Epithelial cell of proximal tubule (primary cell): ENCODE data around the gene CDHR3. TPM values are rescaled to one million over a fixed set of nuclear protein-coding genes. Genes with fewer than 3 reads are reported as not detected.

Experiments used
- DNase-seq: peaks from one replicate; pipeline ENCODE4 v3.0.0-alpha.2; 2011; ENCODE audit warnings: low read depth
- H3K4me3 ChIP-seq: 2 replicates; pipeline ENCODE4 v1.5.1; 2011; ENCODE audit warnings: low read depth, mild to moderate bottlenecking, low read length
- total RNA-seq: library from RNA; depleted of rRNA; stranded (reverse); fragments of >200 nt; gene quantifications from 2 replicates; pipeline ENCODE4 v1.2.3, GENCODE V29; 2015
- TF ChIP-seq, protein P1 (sequence below): conservative IDR thresholded peaks from 2 replicates; pipeline ENCODE4 v1.5.1; 2012; ENCODE audit warnings: low read depth, mild to moderate bottlenecking, low read length

The CDHR3 gene
- total RNA-seq, 1 donor from 2014 or later: 0.17 TPM

DNA sequence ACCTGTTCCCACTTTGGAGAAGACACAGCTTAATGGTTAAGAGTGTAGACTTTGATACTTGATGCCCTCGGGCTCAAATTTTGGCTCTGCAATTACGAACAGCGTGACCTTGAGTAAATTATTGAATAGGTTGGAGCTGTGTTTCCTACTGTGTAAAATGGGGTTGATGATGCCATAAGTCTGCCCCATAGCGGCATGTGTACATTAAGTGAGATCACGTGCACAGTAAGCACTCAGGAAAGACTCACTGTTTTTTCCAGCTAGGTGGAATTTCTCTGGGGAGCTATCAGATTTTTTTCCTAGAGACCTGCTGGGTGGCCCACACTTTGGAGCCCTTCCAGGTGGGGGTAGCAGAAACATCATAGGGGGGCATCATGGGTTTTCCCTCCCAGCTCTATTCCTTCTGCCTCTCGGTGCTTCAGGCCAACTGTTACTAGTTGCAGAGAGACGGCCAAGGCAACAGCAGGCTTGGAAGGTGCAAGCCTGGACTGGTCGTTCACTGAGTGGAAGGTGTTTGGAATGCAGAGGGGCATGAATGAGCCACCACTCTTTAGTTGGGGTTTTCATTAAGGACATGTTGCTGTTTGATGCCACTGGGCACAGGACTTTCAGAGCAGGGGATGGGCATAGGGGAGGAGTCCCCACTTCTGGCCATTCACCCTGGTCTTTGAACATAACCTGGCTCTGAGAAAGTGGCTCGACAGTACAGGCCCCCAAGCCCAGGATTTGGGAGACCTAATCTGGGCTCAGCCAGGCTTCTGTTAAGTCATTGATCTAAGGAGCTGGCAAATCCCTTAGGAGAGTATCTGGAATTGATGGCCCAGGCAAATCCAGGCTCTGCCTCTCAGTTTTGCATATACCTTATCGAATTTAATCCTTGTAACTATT is 85.0 kb downstream of the CDHR3 start:
- no peak for DNase-seq
- TF ChIP-seq, protein P1, sequence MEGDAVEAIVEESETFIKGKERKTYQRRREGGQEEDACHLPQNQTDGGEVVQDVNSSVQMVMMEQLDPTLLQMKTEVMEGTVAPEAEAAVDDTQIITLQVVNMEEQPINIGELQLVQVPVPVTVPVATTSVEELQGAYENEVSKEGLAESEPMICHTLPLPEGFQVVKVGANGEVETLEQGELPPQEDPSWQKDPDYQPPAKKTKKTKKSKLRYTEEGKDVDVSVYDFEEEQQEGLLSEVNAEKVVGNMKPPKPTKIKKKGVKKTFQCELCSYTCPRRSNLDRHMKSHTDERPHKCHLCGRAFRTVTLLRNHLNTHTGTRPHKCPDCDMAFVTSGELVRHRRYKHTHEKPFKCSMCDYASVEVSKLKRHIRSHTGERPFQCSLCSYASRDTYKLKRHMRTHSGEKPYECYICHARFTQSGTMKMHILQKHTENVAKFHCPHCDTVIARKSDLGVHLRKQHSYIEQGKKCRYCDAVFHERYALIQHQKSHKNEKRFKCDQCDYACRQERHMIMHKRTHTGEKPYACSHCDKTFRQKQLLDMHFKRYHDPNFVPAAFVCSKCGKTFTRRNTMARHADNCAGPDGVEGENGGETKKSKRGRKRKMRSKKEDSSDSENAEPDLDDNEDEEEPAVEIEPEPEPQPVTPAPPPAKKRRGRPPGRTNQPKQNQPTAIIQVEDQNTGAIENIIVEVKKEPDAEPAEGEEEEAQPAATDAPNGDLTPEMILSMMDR: no peak
- H3K4me3 ChIP-seq: no peak overlapping the region

DNA sequence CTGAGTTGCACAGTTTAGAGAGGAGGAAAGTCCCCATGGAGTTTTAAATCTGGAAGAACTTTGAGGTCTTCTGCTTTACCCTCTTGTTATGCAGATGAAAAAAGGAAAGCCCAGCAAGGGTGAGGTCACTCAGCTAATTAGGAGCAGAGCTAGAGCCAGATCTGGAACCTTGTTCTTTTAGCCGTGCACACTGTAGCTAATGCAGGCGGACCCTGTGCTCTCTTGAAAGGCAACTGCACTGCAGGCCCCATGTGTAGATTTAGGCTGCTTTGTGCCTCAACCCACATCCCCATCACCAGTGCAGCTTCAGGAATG is 85.6 kb downstream of the CDHR3 start:
- TF ChIP-seq, protein P1: no peak
- H3K4me3 ChIP-seq: no peak overlapping the region
- no peak for DNase-seq

DNA sequence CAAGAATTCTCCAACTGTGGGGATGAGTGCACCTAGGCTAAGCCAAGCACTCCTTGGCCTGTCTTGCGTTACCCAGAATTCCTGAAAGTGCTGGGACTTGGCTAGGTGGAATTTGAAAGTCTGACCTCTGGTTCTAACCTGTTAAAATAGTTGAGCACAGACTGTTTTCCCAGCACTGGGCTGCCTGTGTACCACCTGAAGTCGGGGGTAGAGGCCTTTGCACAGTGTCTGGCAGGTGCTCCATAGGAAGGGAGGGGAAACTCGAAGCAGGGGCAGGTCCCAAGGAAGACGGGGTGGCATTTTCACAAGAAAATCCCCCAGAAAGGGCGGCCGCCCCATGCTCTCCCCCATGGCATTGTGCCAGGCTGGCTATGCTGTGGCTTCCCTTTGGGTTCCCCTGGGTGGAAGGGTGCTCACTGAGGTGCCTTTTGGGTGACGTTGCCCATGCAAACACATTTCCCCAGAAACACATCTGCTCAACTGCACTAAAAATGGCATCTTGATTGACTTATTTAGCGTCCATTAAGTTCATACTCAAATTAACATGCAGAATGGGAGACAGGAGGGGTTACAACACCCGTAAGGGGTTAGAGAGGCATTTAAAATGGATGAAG is 86.2 kb downstream of the CDHR3 start:
- DNase-seq: no peak
- TF ChIP-seq, protein P1: no peak
- H3K4me3 ChIP-seq: no peak overlapping the region

DNA sequence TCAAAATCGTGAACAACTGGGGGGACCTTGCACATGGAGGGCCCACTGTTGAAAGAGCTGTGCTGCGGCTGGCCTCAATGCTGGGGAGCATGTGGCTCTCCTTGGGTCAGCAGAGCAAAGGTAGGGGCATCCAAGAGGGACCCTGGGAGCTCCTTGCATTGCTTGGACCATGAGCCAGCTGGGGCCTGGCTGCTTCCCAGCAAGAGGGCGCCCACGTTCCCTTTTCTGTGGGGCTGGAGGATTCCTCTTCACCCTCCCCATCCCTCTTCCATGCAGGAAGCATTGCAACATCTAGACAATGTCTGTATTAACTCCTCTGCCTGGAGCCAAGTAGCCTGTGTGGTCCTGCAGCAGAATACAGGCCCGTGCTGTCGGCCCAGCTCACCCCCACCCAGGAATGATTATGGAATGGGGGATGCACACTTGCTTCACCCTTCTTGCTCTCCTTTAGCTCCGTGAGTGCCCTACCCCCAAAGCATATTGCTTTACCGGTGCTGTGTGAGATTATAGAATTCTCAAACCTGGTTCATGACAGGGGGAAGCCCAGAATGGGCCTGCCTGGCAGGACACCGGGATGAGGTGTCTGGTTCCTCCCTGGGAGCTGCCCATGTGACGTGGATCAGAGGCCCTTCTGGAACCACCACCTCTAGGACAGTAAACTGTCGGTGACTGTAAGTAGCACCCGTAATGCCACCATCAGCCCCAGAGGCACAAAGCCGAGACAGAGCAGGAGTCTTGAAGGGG is 87.1 kb downstream of the CDHR3 start:
- DNase-seq: no peak
- H3K4me3 ChIP-seq: no peak overlapping the region
- TF ChIP-seq, protein P1: peak; percentile 30

DNA sequence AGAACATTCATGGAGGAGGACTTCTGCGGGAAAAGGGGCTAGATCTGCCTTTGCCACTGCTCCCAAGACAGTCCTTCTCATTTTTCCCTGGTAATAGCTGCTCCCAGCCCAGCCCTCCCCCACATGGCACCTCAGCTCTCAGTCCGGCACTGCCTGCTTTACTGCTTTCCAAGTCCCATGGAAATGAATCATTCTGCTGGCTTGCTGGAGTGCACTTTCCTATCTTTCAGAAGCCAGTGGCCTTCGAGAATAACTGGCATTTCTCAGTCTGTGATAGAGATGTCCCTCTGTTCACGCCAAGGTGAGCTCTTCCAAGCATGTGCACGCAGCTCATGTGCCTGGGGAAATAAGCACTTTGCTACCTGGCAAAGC is 87.7 kb downstream of the CDHR3 start:
- no peak for DNase-seq

DNA sequence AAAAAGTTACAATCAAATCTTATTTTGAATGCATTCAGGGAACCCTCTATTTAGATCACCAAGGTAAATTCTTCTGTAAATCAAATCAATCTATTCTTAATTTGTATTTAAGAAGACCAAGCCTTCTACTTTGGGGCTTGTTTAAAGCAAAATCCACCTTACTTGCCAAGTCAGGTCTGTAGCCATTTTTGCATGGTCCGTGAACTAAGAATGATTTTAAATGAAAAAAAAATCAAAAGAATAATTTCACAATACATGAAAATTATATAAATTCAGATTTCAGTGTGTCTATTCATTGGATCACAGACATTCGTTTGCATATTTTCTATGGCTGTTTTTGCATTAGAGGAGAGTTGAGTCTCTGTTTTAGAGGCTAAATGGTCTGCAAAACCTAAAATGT is 89.6 kb downstream of the CDHR3 start:
- no peak overlapping the region for H3K4me3 ChIP-seq
- TF ChIP-seq, protein P1: no peak
- DNase-seq: no peak

More for the DNA sequence above, 87.7 kb downstream of the CDHR3 start:
- TF ChIP-seq, protein P1: no peak
- no peak overlapping the region for H3K4me3 ChIP-seq
